ENCODE results near the gene ANKRD60. TPM values are rescaled to one million over a fixed set of nuclear protein-coding genes. Genes with fewer than 3 reads are reported as not detected.

Gene ANKRD60
- total RNA-seq, 6 experiments from 2014 or later = not detected

GRCh38 chr20:58213716-58214115, 14.7 kb downstream of the ANKRD60 start:
- Mint-ChIP-seq H3K36me3 (ENCODE audit: low read depth) (no peaks in the 10 kb centered on the region), H3K27me3 (ENCODE audit: insufficient read depth) (peaks cover 43% of the 10 kb centered on the region)

GRCh38 chr20:58213121-58213520, 15.3 kb downstream of the ANKRD60 start:
- Mint-ChIP-seq H3K4me1 (ENCODE audit: low read depth) (peaks cover 10% of the 10 kb centered on the region), H3K4me3 (no peak overlapping the region), H3K9me3 (no peaks in the 10 kb centered on the region), H3K27me3 (ENCODE audit: insufficient read depth) (peaks cover 38% of the 10 kb centered on the region), H3K36me3 (ENCODE audit: low read depth) (no peaks in the 10 kb centered on the region), H3K27ac (no peak overlapping the region)
- DNase-seq = peak; percentile 32
- peak; percentile 53; the same call in 1 of the 2 replicates for TF ChIP-seq CTCF (IDR thresholded peaks at IDR 0.05)

More at GRCh38 chr20:58213716-58214115, 14.7 kb downstream of the ANKRD60 start:
- DNase-seq = no peak
- Mint-ChIP-seq H3K4me1 (ENCODE audit: low read depth) (peaks cover 12% of the 10 kb centered on the region), H3K9me3 (peaks cover 3% of the 10 kb centered on the region; the same call in 1 of the 2 replicates), H3K4me3 (no peak overlapping the region), H3K27ac (no peak overlapping the region)
- TF ChIP-seq CTCF (IDR thresholded peaks at IDR 0.05) = no peak

DNA sequence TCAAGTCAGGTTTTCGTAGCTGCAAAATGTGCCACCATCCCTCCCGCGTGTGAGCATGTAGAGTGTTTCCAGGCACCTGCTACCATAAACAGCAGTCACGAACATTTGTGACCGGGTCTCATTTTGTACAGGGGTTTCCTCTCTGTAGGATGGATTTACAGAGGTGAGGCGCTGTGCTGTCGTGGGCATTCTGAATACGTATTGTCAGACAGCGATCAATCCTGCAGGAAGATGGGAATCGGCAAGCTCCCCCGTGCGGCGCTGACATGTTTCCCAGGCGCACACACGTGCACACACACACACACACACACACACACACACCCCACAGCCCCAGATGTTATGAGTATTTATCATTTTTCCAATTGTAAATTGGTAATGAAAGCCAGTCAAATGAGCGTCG, 15.8 kb downstream of the ANKRD60 start:
- peaks cover 10% of the 10 kb centered on the region for H3K4me1 Mint-ChIP-seq (ENCODE audit: low read depth)
- H3K9me3 Mint-ChIP-seq = no peaks in the 10 kb centered on the region
- no peak for TF ChIP-seq CTCF (IDR thresholded peaks at IDR 0.05)
- no peak overlapping the region for H3K4me3 Mint-ChIP-seq
- peaks cover 33% of the 10 kb centered on the region for H3K27me3 Mint-ChIP-seq (ENCODE audit: insufficient read depth)
- H3K36me3 Mint-ChIP-seq (ENCODE audit: low read depth) = no peaks in the 10 kb centered on the region
- DNase-seq = no peak
- no peak overlapping the region for H3K27ac Mint-ChIP-seq

DNA sequence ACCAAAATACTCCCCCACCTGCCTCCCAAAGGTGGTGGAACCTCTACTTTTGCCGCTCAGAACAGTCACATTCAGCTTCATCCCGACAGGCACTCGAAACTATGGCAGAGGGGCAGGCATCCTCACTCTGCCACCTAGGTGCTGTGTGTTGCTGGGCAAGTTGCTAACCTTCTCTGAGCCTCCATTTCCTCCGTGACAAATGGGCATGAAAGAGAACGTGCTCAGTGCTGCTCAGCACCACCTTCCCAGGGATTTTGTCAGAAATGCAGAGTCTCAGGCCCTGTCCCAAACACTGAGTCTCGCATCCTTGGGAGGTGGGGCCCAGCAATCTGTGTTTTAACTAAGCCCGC, 18.1 kb downstream of the ANKRD60 start:
- no peak for TF ChIP-seq CTCF (IDR thresholded peaks at IDR 0.05)
- no peak overlapping the region for H3K4me3 Mint-ChIP-seq
- peaks cover 12% of the 10 kb centered on the region for H3K27me3 Mint-ChIP-seq (ENCODE audit: insufficient read depth)
- no peak overlapping the region for H3K27ac Mint-ChIP-seq
- H3K36me3 Mint-ChIP-seq (ENCODE audit: low read depth) = no peaks in the 10 kb centered on the region
- H3K9me3 Mint-ChIP-seq = no peaks in the 10 kb centered on the region
- peaks cover 10% of the 10 kb centered on the region for H3K4me1 Mint-ChIP-seq (ENCODE audit: low read depth)
- DNase-seq = no peak

DNA sequence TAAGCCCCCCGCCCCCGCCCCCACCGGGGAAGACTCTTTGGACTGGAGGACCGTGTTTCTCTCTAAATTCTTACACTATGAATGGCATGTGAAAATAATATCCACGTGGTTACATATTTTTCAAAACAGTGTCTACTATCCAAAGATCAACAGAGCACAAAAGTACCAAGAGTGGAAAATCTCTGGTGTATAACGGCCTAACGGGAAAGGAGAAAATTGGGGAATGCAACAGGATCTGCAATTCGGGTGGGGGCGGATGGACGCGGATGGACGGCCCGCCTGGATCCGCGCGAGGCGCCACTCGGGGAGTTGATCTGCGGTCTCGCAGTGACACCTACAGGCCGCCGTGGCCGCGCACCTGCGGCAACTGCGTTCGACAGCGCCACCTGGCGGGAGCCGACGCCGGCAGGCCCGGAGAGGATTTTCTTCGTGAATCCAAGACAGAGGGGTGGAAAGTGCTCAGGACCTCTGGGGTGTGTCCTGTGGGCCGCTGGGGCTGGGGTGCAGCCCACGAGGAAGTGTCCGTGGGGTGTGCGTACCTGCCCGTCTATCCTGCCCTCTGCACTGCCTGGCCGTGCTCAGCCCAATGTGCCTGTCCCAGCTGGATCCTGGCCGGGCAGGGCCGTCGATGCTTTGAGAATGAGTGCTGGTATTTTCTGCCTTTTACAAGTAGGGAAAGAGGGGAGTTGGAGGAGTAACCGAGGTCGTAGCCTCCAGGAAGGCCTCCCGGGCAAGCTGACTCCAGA, 18.6 kb downstream of the ANKRD60 start:
- Mint-ChIP-seq H3K27ac (peak overlapping the region; percentile 42; the same call in 1 of the 2 replicates), H3K4me1 (ENCODE audit: low read depth) (peaks cover 10% of the 10 kb centered on the region), H3K4me3 (no peak overlapping the region), H3K36me3 (ENCODE audit: low read depth) (no peaks in the 10 kb centered on the region), H3K9me3 (no peaks in the 10 kb centered on the region), H3K27me3 (ENCODE audit: insufficient read depth) (peaks cover 12% of the 10 kb centered on the region)
- DNase-seq = peak; percentile 53
- peak; percentile 100 for TF ChIP-seq CTCF (IDR thresholded peaks at IDR 0.05)

All from HFFc6 (cell line).